ENCODE data around the gene RHEBL1.

Gene RHEBL1

GRCh38 chr12:49043856-49044258 is 25.9 kb downstream of the RHEBL1 start:
- peak; percentile 6 for DNase-seq (ENCODE audit: low read depth)
- no peak overlapping the region for H3K4me3 ChIP-seq (ENCODE audit: low read depth, low read length)
- in situ Hi-C loops (cut with HindIII; ENCODE audit: low sequenced_read_pairs): no loop called here
- peak; percentile 78 for TF ChIP-seq CTCF (IDR thresholded peaks at IDR 0.05; ENCODE audit: low read depth, low read length, missing control alignments)

- TF ChIP-seq CTCF (IDR thresholded peaks at IDR 0.05; ENCODE audit: low read depth, low read length, missing control alignments): no peak
- H3K4me3 ChIP-seq (ENCODE audit: low read depth, low read length): no peak overlapping the region
- DNase-seq (ENCODE audit: low read depth): no peak
- in situ Hi-C loops (cut with HindIII; ENCODE audit: low sequenced_read_pairs): no loop called here
Measured at GRCh38 chr12:49043241-49043640, 26.5 kb downstream of the RHEBL1 start.

GRCh38 chr12:49041881-49042484 is 27.8 kb downstream of the RHEBL1 start:
- in situ Hi-C loops (cut with HindIII; ENCODE audit: low sequenced_read_pairs): no loop called here
- no peak for TF ChIP-seq CTCF (IDR thresholded peaks at IDR 0.05; ENCODE audit: low read depth, low read length, missing control alignments)
- DNase-seq (ENCODE audit: low read depth): no peak
- H3K4me3 ChIP-seq (ENCODE audit: low read depth, low read length): no peak overlapping the region

GRCh38 chr12:49041036-49041880 is 28.5 kb downstream of the RHEBL1 start:
- no peak overlapping the region for H3K4me3 ChIP-seq (ENCODE audit: low read depth, low read length)
- in situ Hi-C loops (cut with HindIII; ENCODE audit: low sequenced_read_pairs): no loop called here
- no peak for TF ChIP-seq CTCF (IDR thresholded peaks at IDR 0.05; ENCODE audit: low read depth, low read length, missing control alignments)
- no peak for DNase-seq (ENCODE audit: low read depth)

GRCh38 chr12:49040364-49040855 is 29.4 kb downstream of the RHEBL1 start:
- DNase-seq (ENCODE audit: low read depth): no peak
- no peak for TF ChIP-seq CTCF (IDR thresholded peaks at IDR 0.05; ENCODE audit: low read depth, low read length, missing control alignments)
- in situ Hi-C loops (cut with HindIII; ENCODE audit: low sequenced_read_pairs): no loop called here
- no peak overlapping the region for H3K4me3 ChIP-seq (ENCODE audit: low read depth, low read length)

GRCh38 chr12:49039421-49040363 is 30.1 kb downstream of the RHEBL1 start:
- in situ Hi-C loops (cut with HindIII; ENCODE audit: low sequenced_read_pairs): no loop called here
- H3K4me3 ChIP-seq (ENCODE audit: low read depth, low read length): no peak overlapping the region
- DNase-seq (ENCODE audit: low read depth): no peak
- no peak for TF ChIP-seq CTCF (IDR thresholded peaks at IDR 0.05; ENCODE audit: low read depth, low read length, missing control alignments)

Measured in astrocyte of the cerebellum (primary cell).